HG03045 (cell line): ENCODE data around the gene ACSM2B.
"Not testable (repeated sequence)": the region's sequence is repeated elsewhere in the genome, so short reads cannot be mapped to it uniquely, and the experiment has no call there.

Experiments
- ATAC-seq: cut with Tn5 transposase; IDR thresholded peaks from one replicate; pipeline ENCODE4 v1.9.1; 2021; ENCODE audit warnings: mild to moderate bottlenecking, moderate library complexity; ENCODE audit not compliant: unreplicated experiment

ACSM2B gene

DNA sequence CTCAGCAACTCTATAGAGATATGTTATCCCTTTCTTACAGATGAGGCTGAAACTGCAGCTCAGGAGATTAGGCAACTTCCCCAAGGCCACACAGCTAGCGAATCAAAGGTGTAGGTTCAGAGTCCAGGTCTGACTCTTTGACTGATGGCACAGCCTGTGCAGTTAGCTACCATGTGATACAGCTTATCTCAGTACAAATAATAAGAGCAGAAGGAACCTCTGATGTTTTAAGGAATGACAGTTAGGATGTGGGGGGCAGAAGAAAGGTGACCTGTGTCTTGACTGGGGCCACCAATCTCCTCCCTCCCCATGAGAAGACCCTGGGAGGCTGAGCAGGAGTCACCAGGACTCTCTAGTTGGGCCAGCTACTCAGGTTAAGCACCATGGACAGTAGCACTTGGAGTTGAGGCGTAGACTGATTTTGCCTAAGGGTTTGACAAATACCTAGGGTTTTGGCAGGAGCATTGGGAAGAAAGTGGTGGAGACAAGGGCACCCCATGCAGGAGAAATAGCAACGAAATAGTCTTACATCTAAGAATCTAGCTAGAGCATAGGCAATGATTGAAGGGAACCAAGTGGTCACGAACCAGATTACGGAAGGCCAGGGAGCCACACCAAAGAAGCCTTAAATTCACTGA lies 22.8 kb upstream of the ACSM2B start:
- no peak for ATAC-seq

DNA sequence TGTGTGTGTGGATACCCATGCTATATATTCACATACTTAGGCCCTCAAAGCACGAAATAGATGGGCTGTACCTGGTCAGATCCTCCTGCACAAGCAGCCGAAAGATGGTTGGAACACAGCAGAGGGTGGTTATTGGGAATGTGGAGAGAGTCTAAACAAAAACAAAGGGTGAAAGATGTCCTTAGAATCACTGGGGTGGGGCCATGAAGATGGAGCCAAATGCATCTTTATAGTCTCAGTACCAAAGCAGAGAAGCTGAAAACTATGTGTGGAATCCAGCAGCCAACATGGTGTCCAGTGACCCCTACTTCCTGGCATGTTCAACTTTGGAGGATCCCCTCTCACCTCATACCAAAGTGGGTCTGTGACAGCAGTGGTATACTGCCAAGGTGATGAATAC lies 19.5 kb upstream of the ACSM2B start:
- ATAC-seq = not testable (repeated sequence)

DNA sequence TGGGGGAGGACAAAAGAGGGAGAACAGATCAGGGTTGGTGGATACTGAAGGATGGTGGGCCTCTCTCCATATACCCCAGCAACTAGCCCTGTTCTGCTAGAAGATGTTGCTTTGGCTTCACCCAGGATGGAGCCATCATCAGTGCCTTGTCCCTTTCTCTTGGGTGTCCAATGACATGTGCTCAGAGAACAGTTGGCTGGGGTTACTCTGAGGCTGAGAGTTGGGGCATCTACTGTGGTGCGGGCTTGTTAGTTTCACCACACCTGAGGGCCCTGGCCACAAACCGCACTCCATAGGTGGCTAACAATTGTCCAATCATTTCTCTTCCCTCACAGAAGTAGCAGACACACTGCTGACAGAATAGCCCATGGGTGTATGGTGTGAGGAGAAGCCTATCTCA lies 18.9 kb upstream of the ACSM2B start:
- not testable (repeated sequence) for ATAC-seq

DNA sequence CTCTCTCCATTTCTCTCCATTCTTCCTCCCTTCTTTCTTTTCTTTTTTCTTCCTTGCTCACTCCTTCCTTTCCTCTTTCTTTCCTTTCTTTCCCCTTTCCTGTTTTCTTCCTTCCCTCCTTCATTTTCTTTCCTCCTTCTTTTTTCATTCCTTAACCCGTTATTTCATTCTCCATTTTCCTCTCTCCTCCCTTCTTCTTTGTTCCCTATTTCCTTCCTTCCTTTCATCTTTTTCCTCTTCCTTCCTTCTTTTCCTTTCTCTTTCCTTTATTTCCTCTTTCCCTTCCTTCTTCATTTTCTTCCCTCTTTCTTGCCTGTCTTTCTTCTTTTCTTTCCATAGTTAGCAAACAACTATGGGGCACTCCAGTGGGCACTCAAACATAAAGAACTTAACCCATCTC lies 16.6 kb upstream of the ACSM2B start:
- not testable (repeated sequence) for ATAC-seq

DNA sequence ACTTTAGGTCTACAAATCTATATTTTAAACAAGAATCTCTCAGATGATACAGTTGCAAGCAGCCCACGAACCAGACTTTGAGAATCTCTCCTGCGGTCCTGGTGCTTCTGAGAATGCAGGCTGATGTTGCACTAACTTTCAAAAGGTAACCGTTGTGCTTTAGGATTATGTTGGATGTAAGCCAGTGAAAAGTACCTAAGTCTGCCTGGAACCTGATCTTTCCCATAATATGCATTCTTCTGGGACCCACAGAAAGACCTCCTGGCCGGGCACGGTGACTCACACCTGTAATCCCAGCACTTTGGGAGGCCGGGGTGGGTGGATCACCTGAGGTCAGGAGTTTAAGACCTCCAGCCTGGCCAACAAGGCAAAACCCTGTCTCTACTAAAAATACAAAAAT lies 13.3 kb upstream of the ACSM2B start:
- ATAC-seq = not testable (repeated sequence)

DNA sequence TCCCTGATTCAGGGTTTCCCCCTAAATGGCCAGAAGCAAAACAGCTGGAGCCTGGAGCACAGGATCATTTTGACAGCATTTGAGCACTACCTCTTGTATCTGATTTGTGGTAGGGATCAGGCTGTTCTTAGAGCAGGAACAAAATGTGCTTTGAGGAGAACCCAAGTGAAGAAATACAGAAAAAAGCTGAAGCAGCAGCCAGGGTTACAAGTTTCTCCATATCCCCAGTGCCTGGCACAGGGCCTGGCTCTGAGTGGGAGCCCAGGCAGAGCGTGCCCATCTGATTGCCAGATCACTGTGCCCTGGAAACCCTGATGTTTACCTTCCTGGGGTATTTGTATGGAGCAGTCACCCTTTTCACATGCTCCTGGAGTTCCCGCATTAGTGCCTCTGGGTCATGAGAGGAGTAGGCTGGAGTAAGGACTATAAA lies 11.5 kb upstream of the ACSM2B start:
- not testable (repeated sequence) for ATAC-seq

DNA sequence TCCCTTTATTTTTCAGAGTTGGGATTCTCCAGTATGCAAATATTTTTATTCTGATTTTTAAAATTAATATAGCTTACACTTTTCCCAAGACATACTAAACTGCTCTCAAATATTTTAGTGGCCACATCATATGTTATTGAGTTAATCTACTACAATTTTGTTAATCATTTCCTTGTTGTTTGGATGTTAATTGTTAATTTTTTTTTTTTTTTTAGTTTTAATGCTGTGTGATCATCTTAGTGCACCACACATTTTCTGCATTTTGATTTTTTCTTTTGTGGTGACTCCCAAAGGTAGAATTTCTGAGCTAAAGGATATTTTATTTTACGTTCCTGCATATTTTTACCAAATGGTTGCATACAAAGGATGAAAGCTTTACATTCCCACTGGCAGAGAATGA lies 10.5 kb upstream of the ACSM2B start:
- not testable (repeated sequence) for ATAC-seq

DNA sequence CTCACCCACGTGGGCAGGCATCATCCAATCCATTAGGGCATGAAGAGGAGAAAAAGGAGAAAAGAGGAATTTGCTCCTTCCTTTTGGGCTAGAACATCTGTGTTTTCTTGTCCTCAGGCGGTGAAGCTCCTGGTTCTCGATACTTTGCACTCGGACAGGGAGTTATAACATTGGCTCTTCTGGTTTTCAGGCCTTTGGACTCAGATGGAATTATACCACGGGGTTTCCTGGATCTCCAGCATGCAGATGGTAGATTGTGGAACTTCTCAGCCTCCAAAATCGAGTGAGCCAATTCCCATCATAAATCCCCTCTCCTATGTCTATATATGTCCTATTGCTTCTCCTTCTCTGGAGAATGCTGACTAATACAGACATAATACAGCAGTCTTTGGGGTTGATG lies 9.9 kb upstream of the ACSM2B start:
- ATAC-seq = not testable (repeated sequence)

DNA sequence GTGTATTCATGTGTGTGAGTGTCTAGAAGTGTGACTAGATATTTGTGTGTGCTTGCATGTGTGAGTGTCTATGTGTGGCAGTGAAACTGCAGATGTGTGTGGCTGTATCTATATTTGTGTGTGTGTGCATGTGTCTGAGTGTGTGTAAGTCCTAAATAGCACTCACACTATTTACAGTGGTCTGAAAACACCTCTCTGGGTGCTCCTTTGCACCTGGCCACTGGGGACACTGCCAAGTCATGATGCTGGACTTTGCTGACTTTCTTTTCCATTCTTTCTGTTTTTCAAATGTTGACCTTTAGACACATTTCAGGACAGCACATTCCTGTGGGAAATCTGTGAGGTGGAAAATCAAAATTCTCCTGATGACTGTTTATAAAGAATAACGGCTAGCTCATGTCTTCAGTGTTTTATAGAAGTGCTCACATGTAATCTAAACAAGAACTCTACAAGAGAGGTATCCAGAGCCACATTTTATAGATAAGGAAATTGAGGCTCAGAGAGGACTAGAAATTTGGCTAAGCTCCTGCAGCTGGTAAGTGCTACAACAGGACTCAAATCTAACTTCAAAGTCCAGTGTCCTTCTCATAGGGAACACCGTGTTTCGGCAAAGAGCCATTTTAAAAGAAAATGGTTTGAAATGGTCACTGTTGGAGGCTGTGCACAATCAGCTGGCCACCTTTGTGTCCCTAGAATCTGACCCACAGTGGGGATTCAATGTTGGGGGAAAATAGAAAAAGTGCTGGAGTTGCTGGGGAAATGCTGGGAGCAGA lies 4.5 kb upstream of the ACSM2B start:
- not testable (repeated sequence) for ATAC-seq

DNA sequence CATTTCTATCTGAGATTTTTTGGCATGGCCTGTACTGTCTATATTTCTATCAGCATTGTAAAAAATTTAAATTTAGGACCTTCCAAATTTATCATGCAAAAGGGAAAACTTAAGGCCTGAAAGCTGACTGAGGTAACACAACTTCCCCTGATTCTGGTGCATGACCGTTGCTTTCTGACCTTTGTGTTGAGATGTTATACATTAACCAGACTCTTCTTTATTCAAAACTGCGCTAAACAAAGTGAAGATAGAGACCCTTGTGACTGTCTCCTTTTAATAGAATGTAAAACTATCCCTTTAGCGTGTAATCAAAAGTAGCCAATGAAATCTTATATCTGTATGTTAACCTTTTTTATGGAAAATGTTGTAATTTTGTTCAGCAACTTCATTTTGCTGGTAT lies 1.9 kb upstream of the ACSM2B start:
- ATAC-seq = not testable (repeated sequence)

DNA sequence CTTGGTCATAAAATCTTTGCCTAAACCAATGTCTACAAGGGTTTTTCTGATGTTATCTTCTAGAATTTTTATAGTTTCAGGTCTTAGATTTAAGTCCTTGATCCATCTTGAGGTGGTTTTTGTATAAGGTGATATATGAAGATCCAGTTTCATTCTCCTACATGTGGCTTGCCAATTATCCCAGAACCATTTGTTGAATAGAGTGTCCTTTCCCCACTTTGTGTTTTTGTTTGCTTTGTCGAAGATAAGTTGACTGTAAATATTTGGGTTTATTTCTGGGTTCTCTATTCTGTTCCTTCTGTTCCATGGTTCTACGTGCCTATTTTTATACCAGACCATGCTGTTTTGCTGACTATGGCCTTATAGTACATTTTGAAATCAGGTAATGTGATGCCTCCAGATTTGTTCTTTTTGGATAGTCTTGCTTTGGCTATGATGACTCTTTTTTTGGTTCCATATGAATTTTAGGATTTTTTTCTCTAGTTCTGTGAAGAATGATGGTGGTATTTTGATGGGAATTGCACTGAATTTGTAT lies 7.0 kb downstream of the ACSM2B start:
- not testable (repeated sequence) for ATAC-seq

DNA sequence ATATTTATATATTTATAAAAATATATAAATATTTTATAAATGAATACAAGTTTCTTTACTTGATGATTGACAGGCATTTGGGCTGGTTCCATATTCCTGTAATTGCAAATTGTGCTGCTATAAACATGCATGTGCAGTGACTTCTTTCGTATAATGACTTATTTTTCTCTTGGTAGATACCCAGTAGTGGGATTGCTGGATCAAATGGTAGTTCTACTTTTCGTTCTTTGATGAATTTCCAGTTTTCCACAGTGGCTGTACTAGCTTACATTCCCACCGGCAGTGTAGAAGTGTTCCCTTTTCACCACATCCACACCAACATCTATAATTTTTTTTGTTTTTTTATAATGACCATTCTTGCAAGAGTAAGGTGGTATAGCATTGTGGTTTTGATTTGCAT lies 7.8 kb downstream of the ACSM2B start:
- no peak for ATAC-seq

DNA sequence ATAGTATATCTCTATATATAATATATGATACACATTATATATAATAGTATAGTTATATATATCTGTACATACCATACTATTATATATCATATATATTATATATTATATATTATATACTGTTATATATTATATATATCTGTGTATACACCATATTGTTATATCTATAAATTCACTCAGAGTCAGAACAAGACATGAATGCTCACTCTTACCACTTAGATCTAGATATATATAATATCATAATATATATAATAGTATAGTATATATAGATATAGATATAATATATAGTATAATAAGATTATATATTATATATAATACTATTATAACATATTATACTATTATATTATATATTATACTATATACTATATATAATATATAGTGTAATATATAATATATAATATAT lies 9.3 kb downstream of the ACSM2B start:
- ATAC-seq = no peak

DNA sequence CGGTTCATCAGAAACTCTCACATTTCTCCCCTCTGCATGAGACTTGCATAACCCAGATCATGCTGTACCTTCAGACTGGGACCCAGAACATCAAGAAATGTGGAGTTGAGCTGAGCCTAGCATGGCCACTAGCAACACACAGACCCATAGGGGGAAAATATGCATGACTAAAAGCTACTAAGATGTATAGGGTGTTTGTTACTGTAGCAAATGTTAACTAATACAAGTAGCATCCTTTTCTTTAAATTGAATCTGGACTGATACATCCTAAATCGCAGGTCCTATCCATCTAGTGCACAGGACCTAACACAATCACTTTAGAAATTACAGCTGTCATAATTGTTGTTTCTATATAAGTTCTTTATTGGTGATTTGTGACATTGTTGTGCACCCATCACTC lies 10.8 kb downstream of the ACSM2B start:
- not testable (repeated sequence) for ATAC-seq

DNA sequence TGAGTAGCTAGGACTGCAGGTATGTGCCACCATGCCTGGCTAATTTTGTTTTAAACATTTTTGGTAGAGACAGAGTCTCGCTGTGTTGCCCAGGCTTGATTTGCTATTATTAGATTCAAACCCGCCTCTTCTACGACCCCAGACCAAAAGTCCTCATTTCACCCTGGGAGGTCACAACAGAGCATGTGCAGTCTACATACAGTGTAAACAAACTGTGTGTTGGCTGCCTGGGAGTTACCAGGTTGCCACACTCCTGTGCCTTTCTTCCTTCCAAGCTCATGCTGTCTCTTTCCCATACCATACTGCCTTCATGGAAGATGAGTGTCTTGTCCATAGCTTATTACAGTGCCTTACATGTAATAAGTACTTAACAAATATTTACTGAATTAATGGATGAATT lies 11.9 kb downstream of the ACSM2B start:
- ATAC-seq = not testable (repeated sequence)

DNA sequence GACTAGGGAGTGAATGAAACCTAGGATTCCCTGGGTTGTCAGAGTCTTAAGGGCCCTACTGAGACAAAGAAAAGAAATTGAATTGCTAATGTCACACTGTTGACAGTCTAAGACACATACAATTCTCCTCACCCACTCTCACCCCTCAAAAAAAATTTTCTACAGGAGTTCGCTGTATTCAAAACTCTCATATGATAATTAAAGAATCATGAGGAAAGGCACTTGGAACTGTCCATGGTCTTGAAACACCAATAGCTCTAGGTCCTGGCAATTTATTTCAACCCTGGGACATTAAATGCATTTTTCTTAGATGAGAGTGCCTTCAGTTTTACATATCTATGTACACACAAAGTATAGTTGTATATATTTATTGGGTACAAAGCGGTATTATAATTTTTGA lies 20.5 kb downstream of the ACSM2B start:
- not testable (repeated sequence) for ATAC-seq

DNA sequence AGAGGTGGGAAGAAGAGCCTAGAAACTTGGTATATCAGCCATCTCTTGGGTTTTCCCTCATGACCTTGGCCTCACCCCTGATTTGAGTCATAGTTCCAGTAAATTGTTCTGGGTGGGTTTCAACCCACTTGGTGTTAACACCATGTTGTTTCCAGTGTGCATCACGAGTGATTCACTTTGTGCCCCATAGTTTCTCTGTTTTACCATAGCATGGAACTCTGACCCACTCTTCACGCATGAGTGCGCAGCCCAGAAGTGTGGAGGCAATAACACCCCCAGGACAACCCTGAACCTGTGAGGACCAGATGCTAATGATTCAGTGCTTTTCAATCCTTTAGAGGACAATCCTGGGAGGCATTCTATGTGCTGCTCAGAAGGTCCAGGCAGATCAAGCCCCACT lies 21.5 kb downstream of the ACSM2B start:
- not testable (repeated sequence) for ATAC-seq

DNA sequence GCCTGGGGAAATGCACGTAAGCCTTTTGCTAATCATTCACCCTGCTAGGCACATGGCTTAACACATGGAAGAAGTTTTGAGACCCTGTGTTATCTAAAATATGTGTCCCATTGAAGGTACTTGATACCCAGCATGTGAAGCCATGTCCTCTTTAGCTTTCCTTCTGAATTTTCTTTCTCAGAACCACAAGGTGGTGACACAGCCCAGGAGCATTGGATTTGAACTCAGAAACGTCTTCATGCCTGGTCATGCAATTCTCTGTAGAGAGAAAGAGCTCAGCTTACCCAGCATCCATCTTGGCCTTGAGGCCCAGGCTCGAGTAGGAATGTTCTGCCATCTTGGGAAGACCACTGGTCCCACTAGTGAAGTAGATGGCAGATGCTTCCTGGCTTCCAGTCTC lies 22.7 kb downstream of the ACSM2B start:
- not testable (repeated sequence) for ATAC-seq

DNA sequence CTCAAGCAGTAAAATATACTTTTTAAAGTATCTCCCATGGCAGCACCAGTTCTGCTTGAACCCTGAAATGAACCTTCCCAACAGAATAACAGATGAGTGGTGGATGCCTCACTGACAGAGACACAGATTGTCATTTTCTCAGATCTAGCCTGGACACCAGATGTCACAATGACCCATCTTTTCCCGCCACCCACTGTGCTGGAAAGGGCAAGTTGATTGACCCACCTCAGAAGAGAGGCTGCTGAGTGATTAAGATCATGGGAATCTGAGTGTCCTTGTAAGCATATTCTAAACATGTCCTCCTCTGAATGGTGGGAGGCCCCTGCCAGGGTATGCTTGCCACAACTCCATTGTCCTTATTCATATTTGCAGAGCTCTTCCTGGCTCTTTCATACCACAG lies 29.2 kb downstream of the ACSM2B start:
- ATAC-seq = not testable (repeated sequence)

DNA sequence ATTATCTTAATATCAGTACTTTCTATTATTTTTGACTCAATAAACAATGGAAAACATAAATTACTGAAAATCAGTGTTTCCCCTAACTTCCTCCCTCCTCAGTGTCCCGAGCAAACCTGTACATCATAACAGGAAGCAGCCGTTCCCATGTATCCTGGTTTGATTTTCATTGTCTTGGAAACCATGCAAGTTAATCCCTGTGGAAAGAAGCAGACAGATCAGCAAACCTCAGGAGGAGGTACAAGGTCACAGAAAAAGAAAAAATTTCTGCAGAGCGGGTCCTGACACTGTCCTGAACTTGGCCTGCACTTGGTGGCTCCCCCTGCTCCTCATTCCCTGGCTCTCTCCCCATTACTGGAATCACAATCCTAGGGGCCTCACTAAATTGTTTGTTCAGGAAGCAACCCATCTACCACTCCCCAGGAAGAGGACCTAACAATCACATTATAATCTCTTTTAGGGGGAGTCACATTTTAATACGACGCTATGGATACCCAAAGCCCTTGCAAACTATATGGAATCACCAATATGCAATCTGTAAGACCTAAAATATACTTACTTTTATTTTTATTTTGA lies 29.8 kb downstream of the ACSM2B start:
- ATAC-seq = not testable (repeated sequence)

DNA sequence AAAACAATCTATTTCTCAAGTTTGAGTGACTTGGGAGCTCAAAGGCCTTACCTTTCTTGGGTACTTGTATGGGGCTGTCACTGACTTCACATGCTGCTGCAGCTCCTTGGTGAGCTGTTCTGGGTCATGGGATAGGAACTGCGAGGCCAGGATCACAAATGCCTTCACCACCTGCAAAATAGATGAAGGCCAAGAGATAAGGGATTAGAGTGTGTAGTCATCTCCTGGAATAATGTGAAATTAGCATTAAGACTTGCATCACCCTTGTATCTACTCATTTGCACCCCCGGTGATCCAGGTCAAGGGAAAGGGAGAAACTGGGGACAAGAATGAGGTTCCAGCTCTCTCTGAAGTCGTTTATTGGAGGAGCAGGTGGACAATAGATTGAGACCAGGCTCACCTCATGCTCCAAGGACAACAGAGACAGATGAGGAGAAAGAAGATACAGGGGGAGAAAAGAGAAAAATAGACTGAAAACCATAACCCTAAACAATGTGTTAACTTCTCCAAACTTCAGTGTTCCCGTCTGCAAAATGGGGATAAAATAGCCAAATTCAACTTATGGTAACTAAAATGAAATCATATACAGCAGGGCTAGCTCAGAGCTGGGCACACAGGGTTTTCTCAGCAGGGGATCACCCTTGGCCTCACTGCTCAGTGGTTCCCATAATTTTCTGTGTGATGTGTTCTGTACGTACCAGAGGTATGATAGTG lies 35.4 kb downstream of the ACSM2B start:
- ATAC-seq = not testable (repeated sequence)
